Lower leg skin (tissue), 3 donors: ENCODE measurements around the gene AP3B1.

Experiments used
- POLR2A ChIP-seq, 2 donors: fragments of 450-650 bp; IDR thresholded peaks; one replicate each; pipeline ENCODE4 v1.6.1; 2016 to 2017; ENCODE audit warnings: antibody characterized with exemption in 2 of 2, mild to moderate bottlenecking in 1 of 2, moderate library complexity in 1 of 2
- TF ChIP-seq, protein P1 (sequence below), 3 donors: fragments of 450-650 bp; IDR thresholded peaks; one replicate each; pipeline ENCODE4 v1.5.1; 2016; ENCODE audit warnings: antibody characterized with exemption in 3 of 3, mild to moderate bottlenecking in 3 of 3, moderate library complexity in 2 of 3

DNA sequence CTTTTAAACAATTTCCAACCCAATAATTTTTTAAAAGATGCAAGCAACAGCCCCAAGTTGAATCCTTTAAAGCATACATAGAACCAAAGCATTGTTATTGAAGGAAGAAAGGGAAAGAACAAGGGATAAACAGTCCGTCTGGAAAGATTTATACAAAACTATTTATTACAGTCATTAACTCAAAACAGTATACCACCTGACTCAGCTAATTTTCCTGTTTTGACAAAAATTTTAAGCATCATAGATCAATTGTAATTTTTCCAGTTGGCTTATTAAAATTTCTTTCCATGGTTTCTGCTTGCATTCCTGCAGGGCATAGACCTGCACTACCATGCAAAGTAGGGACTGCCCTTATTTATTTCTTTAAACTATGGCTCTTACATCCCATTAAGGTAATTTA is 29.9 kb downstream of the AP3B1 start:
- TF ChIP-seq, protein P1, sequence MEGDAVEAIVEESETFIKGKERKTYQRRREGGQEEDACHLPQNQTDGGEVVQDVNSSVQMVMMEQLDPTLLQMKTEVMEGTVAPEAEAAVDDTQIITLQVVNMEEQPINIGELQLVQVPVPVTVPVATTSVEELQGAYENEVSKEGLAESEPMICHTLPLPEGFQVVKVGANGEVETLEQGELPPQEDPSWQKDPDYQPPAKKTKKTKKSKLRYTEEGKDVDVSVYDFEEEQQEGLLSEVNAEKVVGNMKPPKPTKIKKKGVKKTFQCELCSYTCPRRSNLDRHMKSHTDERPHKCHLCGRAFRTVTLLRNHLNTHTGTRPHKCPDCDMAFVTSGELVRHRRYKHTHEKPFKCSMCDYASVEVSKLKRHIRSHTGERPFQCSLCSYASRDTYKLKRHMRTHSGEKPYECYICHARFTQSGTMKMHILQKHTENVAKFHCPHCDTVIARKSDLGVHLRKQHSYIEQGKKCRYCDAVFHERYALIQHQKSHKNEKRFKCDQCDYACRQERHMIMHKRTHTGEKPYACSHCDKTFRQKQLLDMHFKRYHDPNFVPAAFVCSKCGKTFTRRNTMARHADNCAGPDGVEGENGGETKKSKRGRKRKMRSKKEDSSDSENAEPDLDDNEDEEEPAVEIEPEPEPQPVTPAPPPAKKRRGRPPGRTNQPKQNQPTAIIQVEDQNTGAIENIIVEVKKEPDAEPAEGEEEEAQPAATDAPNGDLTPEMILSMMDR (IDR thresholded peaks at IDR 0.05): no peak
- TF ChIP-seq POLR2A (IDR thresholded peaks at IDR 0.05): no peak
